ENCODE results near the gene SNIP1. TPM values are rescaled to one million over a fixed set of nuclear protein-coding genes. Genes with fewer than 3 reads are reported as not detected.

SNIP1 gene
- 9.8 to 13.0 TPM (median 12.0 TPM) in 5 replicates for total RNA-seq (2022; extraction: Qiagen RNA extraction)

GRCh38 chr1:37553927-37554808 lies at the start of gene SNIP1:
Gene SNIP1, minus strand, starts transcription at chr1:37554293. Its CDS starts 64 bp downstream, at chr1:37554229.

GRCh38 chr1:37595440-37596181 lies 41.5 kb upstream of the SNIP1 start, which contains the start of gene GNL2:
Gene GNL2, minus strand, starts transcription at chr1:37595937. Its CDS starts 115 bp downstream, at chr1:37595822.

DNA sequence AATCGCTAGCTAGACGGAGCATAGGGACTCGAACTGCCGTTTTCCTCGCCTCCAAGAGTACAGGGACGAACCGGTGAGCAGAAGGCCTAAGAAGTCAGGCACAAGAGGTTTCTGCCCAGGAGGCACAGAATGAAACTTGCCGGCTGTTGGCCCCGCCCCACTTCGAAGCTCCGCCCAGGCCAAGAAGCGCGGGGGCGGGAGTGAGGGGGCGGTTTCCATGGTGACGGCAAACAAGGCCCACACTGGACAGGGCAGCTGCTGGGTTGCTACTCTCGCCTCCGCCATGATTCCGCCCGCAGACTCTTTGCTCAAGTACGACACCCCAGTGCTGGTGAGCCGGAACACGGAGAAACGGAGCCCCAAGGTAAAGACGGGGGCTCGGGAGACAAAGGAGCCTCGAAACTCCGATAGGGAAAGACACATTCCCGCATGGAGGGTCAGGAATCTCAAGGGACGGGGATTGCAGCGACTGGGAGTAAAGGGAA lies 2.7 kb upstream of the SNIP1 start, which contains the start of gene DNALI1:
Gene DNALI1 (plus strand): TSS at position 229 of the 485 bp plus-strand sequence. CDS start 55 bp downstream, at position 284.

GRCh38 chr1:37514350-37515184 lies 39.5 kb downstream of the SNIP1 start, which contains the start of gene MEAF6:
Gene MEAF6, minus strand, starts transcription at chr1:37514766. Its CDS starts 20 bp downstream, at chr1:37514746.

Other genes starting within 250 kb of the SNIP1 start
- gene ZC3H12A, start 79.7 kb downstream of the SNIP1 start, total RNA-seq (2022; extraction: Qiagen RNA extraction): 16.3 to 30.9 TPM (median 22.6 TPM) in 5 replicates
- gene MEAF6, start 39.5 kb downstream of the SNIP1 start, total RNA-seq (2022; extraction: Qiagen RNA extraction): 32.4 to 45.2 TPM (median 35.3 TPM) in 5 replicates
- gene DNALI1, start 2.6 kb upstream of the SNIP1 start, total RNA-seq (2022; extraction: Qiagen RNA extraction): 0.03 to 0.07 TPM (median 0.06 TPM) in 3 of 5 replicates, not detected in the others
- 43.4 to 66.6 TPM (median 51.3 TPM) in 5 replicates for gene GNL2, start 41.6 kb upstream of the SNIP1 start, total RNA-seq (2022; extraction: Qiagen RNA extraction)
- 0.09 to 0.16 TPM (median 0.10 TPM) in 5 replicates for gene RSPO1, start 80.6 kb upstream of the SNIP1 start, total RNA-seq (2022; extraction: Qiagen RNA extraction)
- gene CDCA8, start 138.2 kb upstream of the SNIP1 start, total RNA-seq (2022; extraction: Qiagen RNA extraction): 45.8 to 49.2 TPM (median 46.8 TPM) in 5 replicates
- 0.63 to 0.91 TPM (median 0.83 TPM) in 5 replicates for gene EPHA10, start 210.8 kb upstream of the SNIP1 start, total RNA-seq (2022; extraction: Qiagen RNA extraction)
- gene MANEAL, start 239.6 kb upstream of the SNIP1 start, total RNA-seq (2022; extraction: Qiagen RNA extraction): 20.4 to 27.1 TPM (median 26.2 TPM) in 5 replicates